GM21723 (cell line): Measurements from ENCODE around the gene APBB2.

Experiments used
- ATAC-seq: cut with Tn5 transposase; IDR thresholded peaks from one replicate; pipeline ENCODE4 v1.9.1; 2021; ENCODE audit warnings: mild to moderate bottlenecking, moderate library complexity; ENCODE audit not compliant: unreplicated experiment

APBB2 gene

GRCh38 chr4:41216294-41217019 is 2.1 kb upstream of the APBB2 start:
- ATAC-seq, result peak; percentile 59

- ATAC-seq, result no peak
These were observed 1.6 kb upstream of the APBB2 start for GRCh38 chr4:41215969-41216293.

GRCh38 chr4:41215155-41215554 is 813 bp upstream of the APBB2 start:
- no peak for ATAC-seq

GRCh38 chr4:41214825-41215146 is 444 bp upstream of the APBB2 start:
- no peak for ATAC-seq

- ATAC-seq, result peak; percentile 6
These were observed 662 bp downstream of the APBB2 start for GRCh38 chr4:41213625-41214135.

- peak; percentile 26 for ATAC-seq
These were observed 1.6 kb downstream of the APBB2 start for GRCh38 chr4:41212616-41213203.

GRCh38 chr4:41211951-41212615 is 2.3 kb downstream of the APBB2 start:
- ATAC-seq, result no peak

- ATAC-seq, result no peak
These were observed 4.4 kb downstream of the APBB2 start for GRCh38 chr4:41209901-41210300.

GRCh38 chr4:41209187-41209586 is 5.2 kb downstream of the APBB2 start:
- no peak for ATAC-seq

GRCh38 chr4:41207291-41207831 is 7.0 kb downstream of the APBB2 start:
- ATAC-seq, result no peak

- ATAC-seq, result no peak
These were observed 8.4 kb downstream of the APBB2 start for GRCh38 chr4:41205854-41206460.

- no peak for ATAC-seq
These were observed 9.2 kb downstream of the APBB2 start for GRCh38 chr4:41205130-41205529.

- ATAC-seq, result no peak
These were observed 9.9 kb downstream of the APBB2 start for GRCh38 chr4:41204400-41204978.

- no peak for ATAC-seq
These were observed 10.5 kb downstream of the APBB2 start for GRCh38 chr4:41203841-41204240.

GRCh38 chr4:41202820-41203568 is 11.3 kb downstream of the APBB2 start:
- no peak for ATAC-seq

- no peak for ATAC-seq
These were observed 12.0 kb downstream of the APBB2 start for GRCh38 chr4:41202356-41202755.

- no peak for ATAC-seq
These were observed 13.8 kb downstream of the APBB2 start for GRCh38 chr4:41200486-41201017.

GRCh38 chr4:41199788-41200187 is 14.6 kb downstream of the APBB2 start:
- no peak for ATAC-seq

- no peak for ATAC-seq
These were observed 16.3 kb downstream of the APBB2 start for GRCh38 chr4:41197996-41198395.

- ATAC-seq, result no peak
These were observed 16.8 kb downstream of the APBB2 start for GRCh38 chr4:41197495-41197894.
